HG03469 (cell line): ENCODE data around the gene PRDM7.
"Not testable (repeated sequence)": the region's sequence is repeated elsewhere in the genome, so short reads cannot be mapped to it uniquely, and the experiment has no call there.

Experiments
- ATAC-seq: cut with Tn5 transposase; IDR thresholded peaks from one replicate; pipeline ENCODE4 v1.9.1; 2021; ENCODE audit warnings: mild to moderate bottlenecking, moderate library complexity, moderate number of reproducible peaks; ENCODE audit not compliant: unreplicated experiment

Gene PRDM7

DNA sequence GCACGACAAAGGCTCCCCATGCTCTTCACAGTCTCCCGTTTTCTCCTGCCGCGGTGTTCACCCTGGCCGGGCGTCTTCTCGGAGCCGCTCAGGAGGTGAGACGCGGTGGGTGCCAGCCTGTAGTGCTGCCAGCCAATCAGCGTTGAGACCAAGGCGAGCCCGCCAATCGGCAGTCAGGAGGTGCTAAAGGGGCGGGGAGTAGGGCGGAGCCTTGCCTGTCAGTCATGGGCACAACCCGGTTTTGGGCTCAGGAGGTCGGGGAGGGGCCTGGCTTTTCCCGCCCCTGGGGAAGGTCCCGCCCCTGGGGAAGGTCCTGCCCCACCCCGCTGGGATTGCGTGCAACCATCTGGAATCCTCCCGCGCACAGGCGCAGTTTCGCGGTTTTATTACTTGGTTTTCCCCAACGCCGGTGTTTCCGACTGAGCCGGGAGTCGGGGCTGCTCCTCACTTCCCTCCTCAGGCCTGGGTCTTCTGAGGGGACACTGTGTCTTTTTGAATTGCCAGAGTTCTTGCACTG is at the start of gene PRDM7:
Gene PRDM7 (minus strand): TSS at position 92 of the 517 bp plus-strand sequence. CDS start 1,421 bp downstream, outside the sequence.
- ATAC-seq: peak; percentile 63

DNA sequence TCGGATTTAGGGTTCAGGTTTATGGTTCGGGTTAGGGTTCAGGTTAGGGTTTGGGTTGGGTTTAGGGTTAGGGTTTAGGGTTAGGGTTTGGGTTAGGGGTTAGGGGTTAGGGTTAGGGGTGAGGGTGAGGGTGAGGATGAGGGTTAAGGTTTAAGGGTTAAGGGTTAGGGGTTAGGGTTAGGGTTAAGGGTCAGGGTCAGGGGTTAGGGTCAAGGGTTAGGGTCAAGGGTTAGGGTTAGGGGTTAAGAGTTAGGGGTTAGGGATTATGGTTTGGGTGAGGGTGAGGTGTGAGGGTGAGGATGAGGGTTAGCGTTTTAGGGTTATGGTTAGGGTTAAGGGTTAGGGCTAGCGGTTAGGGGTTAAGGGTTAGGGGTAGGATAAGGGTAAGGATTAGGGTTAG is 44.7 kb upstream of the PRDM7 start:
- not testable (repeated sequence) for ATAC-seq

DNA sequence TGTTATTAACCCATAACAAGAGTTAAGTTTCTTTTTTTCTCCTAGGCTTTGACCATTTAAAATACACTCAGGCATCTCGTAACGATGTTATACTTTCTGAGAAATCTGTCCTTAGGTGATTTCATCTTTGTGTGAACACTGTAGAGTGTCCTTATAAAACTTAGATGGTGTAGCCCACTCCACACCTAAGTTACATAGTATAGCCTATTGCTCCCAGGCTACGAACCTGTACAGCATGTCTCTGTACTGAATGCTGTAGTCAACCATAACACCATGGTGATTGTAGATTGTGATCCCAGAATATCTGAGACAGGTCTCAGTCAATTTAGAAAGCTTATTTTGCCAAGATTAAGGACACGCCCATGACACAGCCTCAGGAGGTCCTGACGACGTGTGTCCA is 30.5 kb upstream of the PRDM7 start:
- not testable (repeated sequence) for ATAC-seq

DNA sequence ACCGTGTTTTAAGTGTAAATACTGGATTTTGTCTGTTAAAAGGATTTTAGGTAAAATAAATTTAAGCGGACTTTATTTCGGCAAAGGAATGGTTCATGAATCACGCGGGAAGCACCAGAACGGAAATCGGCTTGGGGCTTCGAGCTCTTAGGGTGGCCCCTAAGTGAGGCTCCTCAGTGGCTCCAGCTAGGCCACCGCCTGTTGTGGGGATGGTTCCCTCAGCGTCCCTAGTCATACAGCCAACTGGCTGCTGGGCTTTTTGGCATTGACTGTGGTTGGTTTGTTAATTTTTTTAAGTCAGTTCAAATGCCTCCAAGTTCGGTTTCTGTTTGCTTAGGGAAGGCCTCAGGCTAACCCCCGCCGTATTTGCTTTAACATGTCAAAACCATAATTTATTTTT is 29.9 kb upstream of the PRDM7 start:
- not testable (repeated sequence) for ATAC-seq

DNA sequence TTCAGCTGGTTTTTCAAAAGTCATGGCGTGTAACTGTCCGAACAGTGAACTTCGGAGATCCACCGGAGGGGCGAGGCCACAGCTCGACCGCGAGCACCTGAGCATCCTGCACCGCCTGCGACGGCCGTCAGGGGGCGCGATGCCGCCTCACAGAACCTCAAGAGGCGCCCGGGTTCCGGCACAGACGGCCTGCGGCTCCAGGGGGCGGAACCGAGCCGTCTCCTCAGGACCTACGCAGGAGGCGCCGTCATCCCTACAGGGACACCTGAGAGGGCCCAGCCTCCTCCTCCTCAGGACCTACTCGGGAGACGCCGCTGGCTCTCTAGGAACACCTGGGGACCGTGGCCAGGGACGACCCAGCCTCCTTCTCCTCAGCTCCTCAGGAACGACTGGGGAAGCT is 29.1 kb upstream of the PRDM7 start:
- not testable (repeated sequence) for ATAC-seq

DNA sequence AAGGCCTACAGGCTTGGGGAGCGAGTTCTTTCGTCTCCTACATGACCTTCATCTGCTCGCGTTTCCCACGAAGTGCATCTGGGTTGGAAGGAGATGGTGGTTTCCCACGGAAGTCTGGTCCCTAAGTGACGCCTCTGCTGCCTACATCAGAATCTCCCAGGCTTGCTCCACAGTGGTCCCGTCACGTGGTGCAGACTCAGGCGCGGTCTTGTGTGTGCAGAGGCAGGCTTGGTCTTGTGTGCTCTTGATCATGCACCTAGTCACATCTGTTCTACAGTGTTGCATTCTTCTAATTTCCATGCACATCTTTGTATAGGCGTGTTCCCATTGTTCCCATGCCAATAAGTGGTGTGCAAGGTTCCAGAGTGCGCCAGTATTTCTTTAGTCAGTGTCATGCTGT is 27.6 kb upstream of the PRDM7 start:
- ATAC-seq: not testable (repeated sequence)

DNA sequence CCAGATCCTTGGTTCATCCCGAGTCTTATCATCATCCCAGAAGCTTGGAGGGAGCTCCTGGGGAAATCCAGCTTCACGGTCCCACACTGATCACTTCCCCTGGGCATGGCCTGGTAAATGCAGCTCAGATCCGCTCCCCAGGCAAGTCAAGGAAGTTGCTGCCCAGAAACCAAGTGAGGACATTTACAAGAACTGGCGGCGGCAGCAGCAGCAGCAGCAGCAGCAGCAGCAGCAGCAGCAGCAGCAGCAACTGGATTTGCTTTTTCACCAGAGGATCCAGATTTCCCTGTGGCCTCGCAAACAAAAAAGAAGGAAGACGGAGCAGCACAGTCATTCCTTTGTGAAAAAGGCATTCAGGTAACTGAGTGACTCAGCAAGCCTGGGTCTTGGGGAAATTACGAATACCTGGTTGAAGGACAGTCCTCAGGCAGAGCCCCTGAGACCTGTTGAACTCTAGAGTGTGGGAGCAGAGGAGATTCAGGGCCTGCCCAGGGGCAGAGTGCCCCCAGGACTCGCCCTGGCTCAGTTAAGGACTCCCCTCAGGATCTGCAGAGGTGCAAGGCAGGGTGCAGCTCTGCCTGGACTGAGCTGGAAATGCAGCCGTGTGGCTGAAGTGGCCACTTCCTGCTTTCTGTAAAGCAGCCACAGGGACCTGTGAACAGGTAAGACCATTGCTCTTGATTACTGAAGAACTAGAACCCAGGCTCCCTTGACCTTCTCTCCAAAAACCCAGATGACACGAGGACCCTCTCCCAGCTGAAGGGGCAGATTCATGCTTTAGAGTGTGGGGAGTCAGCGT is 25.2 kb upstream of the PRDM7 start:
- not testable (repeated sequence) for ATAC-seq

DNA sequence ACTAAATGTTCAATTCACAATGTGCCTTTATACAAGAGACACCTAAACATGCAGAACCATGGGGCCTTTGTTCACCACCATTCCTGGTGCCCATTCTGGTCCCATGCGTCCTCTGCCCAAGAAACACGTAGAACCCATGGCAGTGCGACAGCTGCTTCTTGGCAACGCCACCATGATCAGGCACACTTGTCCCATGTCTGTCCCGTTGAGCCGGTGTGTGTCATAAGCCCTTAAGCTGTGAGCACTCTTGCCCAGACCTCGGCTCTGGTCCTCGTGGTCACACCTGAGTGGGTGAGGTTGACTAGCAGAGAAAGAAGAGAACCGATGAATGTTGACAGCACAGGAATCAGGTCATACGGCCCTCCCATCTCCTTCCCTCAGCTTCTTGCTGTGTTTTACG is 24.2 kb upstream of the PRDM7 start:
- ATAC-seq: not testable (repeated sequence)

DNA sequence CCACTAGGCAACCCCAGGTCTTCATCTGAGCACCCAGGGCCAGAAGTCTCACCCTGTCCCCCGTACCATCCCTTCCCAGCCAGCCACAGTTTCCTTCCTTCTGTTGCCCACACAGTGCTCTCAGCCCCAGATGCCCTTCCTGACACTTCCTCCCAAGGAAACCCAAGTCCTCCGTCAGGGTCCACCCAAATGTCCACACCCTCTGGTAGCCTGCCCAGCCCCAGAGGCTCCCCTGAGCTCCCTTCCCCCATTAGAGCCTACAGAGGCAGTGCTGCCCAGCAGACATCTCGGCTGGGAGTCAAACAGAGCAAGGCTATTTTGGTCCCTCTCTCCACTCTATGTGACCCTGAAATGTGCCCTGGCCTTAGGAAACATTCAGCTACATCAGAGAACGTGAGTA is 23.7 kb upstream of the PRDM7 start:
- ATAC-seq: not testable (repeated sequence)

DNA sequence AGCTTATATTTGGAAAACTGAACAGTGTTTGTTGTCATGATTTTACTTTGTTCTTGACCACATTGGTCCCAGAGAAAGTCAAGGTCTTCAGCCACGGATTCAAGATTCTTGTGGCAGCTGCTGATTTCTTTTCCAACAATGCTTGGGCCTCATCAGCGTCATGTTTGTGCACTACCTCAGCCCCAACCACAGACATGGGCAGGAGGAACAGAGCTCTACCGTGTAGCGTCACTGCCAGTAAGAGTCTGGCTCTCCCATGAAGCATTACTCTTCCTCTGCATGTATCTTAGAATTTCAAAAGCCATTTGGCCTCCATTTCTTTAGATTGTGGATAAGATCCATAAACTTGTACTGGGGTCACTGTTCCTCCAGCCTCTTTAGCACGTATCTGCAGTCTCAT is 23.1 kb upstream of the PRDM7 start:
- not testable (repeated sequence) for ATAC-seq

DNA sequence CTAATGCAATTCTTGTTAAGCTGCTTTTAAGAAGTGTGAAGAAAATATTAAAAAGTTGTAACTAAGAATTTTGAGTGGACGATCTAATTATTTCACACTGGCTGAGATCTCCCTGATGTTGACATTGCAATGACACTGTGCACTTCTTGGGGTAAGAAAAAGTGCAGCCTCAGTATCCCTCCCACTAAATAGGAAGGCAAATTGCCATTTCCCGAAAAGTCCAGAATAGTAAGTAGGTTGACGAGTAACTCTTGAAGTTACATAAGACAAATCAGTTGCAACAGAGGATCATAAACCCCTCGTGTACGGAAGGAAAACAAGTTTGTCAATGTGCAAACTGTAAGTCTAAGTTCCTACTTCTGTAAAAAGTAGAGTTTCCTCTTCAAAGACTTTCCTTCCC is 21.8 kb upstream of the PRDM7 start:
- not testable (repeated sequence) for ATAC-seq

DNA sequence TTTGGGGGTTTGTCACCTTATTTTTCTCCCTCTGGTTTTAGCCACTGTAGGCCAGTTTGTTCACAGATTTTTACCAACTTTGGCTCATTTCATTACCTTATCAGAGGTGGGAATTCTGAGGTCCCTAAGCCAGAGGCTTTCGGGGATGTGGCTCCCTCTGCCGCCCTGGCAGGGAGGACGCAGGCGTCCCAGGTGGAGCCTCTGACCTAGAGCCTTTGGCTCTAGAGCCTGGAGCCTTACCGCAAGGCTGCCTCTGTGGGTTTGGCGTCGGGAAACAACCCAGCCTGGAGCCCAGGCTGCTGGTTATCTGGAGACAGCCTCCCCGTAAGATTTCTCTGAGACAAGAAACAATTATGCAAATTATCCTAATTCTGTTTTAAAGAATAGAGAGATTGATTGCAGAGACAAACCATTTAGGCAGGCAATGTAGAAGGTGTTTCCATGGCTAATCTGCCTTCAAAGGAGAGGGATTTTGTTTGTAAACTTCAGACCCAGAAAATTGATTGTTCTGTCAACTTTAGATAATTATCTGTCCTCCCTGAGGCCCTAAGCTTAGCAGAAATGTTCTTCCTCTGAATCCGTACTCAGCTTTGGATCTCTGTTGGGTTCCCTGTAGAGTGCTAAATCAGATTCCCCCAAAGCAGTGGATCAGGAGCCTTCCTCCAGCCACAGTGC is 20.0 kb upstream of the PRDM7 start:
- not testable (repeated sequence) for ATAC-seq

DNA sequence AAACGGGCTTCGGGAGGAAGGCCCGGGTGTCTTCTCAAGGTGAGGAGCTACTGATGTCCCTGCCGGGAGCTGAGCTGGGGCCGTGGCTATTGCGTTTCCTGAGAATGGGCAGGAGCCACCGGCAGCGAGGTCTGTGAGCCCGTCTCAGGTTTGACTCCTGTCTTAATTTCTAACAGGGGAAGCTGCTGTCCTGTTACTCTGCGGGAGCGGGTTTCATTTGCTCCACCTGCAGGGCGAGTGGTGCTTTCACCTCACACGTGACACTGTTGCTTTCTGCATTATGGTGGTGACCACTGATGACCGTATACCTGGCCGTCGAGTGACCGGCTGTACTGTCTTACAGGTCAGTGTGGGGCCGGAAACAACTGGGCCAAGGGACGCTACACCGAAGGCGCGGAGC is 17.7 kb upstream of the PRDM7 start:
- ATAC-seq: not testable (repeated sequence)

DNA sequence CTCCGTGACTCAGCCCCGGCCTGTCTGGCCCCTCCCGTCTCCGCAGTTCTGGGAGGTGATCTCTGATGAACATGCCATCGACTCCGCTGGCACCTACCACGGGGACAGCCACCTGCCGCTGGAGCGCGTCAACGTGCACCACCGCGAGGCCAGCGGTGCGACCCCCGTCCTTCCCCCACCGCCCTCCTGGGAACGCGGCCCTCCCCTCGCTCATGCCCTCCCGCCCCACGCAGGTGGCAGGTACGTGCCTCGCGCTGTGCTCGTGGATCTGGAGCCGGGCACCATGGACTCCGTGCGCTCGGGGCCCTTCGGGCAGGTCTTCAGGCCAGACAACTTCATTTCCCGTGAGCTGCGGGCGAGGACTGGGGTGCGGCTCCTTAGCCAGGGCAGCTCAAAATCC is 17.2 kb upstream of the PRDM7 start:
- ATAC-seq: not testable (repeated sequence)

DNA sequence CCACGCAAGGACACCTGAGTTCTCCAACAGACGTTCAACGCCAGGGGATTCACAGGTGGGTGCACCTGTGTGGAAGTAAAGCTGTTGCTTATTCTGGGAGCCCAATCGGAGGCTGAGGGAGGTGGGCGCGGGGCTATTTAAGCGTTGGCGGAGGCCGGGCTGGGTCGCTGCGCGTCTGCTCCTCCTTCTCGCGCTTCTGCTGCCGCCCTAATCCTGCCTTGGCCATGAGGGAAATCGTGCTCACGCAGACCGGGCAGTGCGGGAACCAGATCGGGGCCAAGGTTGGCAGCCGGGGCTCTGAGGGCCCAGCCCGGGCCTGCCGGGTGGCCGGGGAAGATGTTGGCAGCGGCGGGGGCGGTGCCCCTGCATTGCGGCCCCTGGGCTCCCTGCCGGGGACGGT is 16.7 kb upstream of the PRDM7 start:
- not testable (repeated sequence) for ATAC-seq

DNA sequence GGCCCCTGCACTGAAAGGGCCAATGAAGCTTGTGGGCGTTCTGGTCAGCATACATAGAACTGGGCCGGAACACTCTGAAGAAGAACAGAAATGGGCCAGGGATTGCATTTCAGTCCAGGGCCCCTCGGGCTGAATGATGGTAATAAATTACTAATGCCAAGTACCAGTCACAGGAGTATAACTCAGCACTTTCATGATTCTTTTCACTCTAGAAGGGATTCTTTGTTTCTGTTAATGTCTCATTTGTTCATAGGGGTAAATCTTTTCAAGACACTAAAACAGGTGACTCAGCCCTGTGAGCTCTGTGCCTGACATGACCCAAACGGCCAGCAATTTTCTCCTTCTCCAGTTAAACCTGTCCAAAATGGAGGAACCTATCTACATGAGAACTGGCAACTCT is 15.7 kb upstream of the PRDM7 start:
- not testable (repeated sequence) for ATAC-seq

DNA sequence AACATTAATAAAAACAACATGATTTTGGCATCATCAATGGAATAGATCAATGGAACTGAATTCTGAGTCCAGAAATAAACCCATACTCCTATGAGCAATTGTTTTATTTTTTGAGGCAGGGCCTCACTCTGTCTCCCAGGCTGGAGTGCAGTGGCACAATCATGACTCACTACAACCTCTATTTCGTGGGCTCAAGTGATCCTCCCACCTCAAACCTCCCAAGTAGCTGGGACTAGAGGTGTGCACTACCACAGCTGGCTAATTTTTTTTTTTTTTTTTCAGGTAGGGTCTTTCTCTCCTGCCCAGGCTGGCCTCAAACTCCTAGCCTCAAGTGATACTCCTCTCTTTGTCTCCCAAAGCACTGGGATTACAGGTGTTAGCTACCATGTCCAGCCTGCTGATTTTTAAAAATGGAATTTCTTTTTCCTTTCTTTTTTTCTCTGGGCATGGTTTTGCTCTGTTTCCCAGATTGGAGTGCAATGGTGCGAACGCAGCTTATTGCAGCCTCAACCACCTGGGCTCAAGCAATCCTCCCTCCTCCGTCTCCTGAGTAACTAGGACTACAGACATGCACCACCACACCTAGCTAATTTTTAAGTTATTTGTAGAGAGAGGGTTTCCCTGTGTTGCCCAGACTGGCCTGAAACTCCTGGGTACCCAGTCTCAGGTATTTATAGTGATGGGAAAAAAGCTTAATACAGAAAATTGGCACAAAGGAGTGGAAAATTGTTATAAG is 7.3 kb upstream of the PRDM7 start:
- no peak for ATAC-seq

DNA sequence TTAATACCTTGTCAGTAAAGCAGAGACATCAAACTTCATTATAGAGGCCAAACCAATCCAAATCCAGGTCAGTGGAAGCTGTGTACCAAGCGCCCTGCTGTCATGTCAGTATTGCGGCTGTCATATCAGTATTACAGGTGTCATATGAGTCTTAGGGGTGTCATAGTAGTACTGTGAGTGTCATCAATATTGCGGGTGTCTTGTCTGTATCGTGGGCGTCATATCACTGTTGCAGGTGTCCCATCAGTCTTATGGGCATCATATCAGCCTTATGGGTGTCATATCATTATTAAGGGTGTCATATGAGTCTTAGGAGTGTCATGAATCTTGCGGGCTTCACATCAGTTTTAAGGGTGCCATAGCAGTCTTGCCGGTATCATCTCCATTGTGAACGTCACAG is 6.0 kb upstream of the PRDM7 start:
- no peak for ATAC-seq

DNA sequence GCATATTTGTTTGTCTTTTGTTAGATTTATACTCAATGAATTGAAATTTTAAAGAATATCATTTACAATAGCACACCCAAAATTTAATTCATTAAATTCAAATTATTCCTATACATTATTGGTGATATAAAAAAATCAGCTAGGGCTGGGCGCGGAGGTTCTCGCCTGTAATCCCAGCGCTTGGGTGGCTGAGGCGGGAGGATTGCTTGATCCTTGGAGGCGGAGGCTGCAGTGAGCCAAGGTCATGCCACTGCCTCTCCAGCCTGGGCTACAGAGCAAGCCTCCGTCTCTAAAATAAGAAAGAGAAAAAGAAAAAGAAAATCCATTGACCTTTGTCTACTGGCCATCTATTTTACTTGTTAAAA is 4.5 kb upstream of the PRDM7 start:
- ATAC-seq: no peak

DNA sequence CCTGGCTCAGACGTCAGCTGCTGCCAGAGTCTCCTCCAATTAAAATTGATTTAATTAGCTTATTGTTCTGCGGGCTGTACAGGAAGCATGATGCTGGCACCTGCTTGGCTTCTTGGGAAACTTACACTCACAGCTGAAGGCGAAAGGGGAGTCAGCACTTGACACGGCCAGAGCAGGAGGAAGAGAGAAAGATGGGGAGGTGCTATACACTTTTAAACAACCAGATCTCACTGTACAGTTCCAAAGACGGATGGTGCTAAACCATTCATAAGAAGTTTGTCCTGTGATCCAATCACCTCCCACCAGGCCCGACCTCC is 1.4 kb upstream of the PRDM7 start:
- no peak for ATAC-seq

DNA sequence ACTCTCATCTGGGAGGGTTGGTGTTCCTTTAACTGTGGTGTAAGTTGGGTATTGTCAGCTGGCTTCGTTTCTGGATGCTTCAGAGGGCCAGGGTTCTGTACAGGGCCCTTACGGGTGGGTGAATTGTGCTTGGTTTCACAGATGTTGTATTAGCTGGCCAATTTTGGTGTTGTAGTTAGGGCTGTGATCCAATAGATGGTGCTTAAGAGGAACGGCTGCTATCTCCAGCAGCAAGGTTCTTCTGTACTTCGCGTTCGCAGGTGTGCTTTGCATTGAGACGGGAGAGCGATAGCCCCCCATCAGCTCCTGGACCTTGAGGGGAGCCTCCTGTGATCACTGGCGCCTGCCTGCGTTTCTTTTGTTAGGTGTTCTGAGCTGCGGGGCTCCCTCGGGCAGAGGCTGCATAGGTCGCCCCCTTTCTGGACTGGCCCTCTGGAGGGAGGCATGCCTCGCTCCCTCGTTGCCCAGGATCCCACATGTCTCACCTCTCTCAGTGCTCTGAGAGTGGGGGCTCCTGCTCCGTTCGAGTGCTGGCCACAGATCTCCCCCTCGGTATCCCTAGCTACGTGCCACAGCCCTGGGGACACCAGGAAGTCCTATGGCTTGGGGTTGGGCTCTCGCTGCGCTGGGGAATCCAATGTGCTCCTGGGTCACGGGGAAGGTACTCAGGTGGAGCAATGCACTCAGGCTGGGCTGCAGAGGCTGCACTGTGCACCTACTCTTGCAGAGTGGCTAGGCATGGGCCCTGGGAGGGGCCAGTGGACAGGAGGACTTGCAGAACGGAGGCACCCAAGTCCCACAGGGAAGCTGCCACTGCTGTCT is 837 bp upstream of the PRDM7 start:
- ATAC-seq: peak; percentile 19
